Stimulated activated CD8-positive, alpha-beta memory T cell treated with anti-CD3 and anti-CD28 coated beads, Interleukin-4, amount 100 ng/mL, for 24 hours (primary cell): ENCODE measurements around the gene ASB4.
"Not testable (repeated sequence)": the region's sequence is repeated elsewhere in the genome, so short reads cannot be mapped to it uniquely, and the experiment has no call there.

Experiments used
- DNase-seq: peaks from one replicate; pipeline ENCODE4 v3.0.0-alpha.2; 2020; ENCODE audit warnings: low read depth

The ASB4 gene

GRCh38 chr7:95478272-95479037, 7.3 kb upstream of the ASB4 start:
- no peak for DNase-seq

GRCh38 chr7:95479992-95480624, 5.6 kb upstream of the ASB4 start:
- no peak for DNase-seq

DNA sequence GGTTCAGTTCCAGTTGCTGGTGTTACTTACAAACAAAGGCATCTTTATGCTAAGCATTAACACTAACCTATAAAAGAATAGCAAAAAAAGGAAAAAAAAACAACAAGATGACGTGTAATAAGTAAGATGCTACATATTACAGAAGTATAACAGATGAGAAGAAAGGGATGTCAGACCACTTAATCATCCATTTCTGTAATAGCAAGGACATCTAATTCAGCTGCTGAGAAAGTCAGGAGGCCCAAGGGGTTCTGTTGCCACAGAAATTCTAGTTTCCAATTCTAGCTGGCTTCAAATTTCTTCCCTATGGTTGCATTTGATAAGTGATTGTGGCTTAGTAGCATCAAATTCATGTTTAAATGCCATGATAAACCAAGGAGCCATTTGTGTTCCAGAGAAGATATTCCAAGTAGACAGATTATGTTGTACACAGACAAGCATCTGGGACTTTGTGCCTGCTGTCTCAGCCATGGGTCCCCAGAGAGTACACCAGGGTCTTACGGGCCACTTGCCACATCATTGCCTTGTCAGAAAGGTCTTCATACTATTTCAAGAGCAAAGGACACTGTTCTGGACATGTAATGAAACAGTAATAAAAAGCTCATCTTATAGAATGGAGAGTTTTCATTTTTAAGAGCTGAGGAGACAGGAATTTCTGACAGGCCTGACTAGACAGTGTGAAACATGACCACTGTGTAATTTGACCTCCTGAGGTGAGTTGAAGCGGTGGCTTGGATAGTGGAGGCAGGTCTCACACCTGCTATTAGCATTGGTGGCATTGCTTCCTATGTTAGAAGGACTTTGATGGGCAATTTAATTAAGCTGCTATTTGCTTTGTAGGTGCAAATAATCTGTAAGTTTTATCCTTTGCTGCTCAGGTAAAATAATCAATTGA, 4.2 kb upstream of the ASB4 start:
- DNase-seq, result no peak

GRCh38 chr7:95482424-95482823, 3.3 kb upstream of the ASB4 start:
- DNase-seq, result no peak

GRCh38 chr7:95490231-95490762, 4.6 kb downstream of the ASB4 start:
- DNase-seq, result no peak

- DNase-seq, result no peak
These were observed 5.5 kb downstream of the ASB4 start for GRCh38 chr7:95491201-95491600.

- DNase-seq, result no peak
These were observed 6.0 kb downstream of the ASB4 start for GRCh38 chr7:95491634-95492314.

DNA sequence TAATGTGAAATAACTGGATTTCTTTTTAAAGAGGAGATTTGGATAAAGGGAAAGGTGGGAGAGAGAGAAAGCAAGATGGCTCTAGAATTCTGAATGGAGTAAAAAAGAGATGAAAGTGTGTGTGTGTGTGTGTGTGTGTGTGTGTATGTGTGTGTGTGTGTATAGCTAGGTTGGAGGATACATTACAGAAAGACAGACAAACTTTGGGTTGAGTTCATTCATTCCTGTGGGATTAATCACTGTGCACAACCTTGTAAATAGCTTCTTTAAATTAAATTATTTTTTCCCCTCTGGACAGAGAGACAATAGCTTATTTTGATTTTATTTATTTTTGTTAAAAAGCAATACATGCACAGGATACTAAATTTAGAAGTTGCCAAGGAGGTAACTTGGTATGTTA, 7.5 kb downstream of the ASB4 start:
- no peak for DNase-seq

GRCh38 chr7:95493844-95494243, 8.1 kb downstream of the ASB4 start:
- no peak for DNase-seq

DNA sequence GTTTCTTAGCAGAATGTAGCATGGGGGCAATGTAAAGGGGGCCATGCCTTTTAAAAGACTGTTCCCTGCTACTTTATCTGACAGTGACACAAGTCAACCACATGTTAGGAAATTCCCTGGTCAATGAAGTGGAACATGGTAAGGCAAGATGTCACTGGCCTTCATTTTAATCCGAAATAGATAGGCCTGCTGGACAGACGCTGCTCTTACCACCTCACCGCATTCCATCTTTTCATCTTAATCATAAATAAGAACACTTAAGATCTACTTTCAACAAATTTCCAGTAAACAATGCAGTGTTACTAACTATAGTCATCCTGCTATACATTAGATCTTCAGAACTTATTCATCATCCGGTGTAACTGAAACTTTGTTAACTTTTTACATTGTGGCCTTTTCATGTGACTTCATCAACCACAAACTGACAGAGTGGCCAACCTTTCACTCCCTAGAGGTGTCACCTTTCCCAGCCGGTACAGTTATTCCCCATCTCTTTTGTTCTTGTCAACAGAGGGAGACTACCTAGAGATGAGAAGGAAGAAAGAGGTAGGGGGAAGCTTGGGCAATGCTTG, 15.6 kb downstream of the ASB4 start:
- no peak for DNase-seq

GRCh38 chr7:95502403-95502802, 16.7 kb downstream of the ASB4 start:
- no peak for DNase-seq

DNA sequence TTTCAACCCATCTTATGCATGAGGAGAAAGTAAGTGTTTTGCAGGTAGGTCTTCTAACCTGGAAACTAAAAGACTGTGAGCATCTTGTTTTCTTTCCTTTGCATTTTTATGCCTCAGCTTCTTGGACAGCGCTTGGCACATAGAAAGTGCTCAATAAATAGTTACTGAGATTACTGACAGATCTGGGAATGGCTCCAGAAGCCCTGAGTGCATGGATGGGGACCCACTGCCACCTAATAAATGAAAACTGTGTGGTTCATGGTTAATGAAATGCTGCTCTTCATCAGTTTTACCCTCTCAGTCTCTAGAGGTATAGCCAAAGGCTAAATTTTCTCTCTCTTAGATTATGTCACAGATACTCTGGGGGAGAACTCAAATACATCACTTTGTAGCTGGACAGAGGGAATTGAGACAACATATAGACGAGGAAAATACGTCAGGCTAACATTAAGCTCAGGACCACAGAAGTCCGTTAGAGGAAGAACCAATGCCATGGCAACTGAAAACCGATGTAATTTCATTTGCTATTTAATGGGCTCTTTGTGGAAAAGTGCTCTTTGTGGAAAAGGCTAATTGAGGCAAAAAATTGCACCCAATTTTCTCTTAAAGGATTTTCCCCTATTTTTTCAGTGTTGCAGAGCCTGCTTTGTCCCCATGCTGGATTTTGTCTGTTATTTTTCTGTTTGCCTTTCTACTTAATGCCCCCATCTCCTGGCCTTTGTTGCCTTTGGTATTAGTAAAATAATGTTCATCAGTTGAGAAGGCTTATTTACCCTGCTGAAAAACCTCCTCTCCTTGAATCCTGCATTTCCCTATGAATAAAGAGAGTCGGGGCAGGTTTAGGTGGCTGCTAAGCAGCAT, 17.8 kb downstream of the ASB4 start:
- DNase-seq, result no peak

DNA sequence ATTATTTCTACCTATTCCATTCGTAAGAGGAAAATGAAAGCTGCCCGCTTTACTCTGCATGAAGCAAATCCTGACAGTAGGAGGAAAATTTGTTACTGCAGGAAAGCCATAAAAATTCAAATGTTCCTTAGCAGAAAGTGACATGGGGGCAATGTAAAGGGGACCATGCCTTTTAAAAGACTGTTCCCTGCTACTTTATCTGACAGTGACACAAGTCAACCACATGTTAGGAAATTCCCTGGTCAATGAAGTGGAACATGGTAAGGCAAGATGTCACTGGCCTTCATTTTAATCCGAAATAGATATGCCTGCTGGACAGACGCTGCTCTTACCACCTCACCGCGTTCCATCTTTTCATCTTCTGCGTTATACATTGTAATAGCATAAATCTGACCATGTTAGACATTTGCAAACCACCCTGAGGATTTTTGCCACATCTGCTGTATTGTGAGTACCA, 18.4 kb downstream of the ASB4 start:
- DNase-seq, result not testable (repeated sequence)

DNA sequence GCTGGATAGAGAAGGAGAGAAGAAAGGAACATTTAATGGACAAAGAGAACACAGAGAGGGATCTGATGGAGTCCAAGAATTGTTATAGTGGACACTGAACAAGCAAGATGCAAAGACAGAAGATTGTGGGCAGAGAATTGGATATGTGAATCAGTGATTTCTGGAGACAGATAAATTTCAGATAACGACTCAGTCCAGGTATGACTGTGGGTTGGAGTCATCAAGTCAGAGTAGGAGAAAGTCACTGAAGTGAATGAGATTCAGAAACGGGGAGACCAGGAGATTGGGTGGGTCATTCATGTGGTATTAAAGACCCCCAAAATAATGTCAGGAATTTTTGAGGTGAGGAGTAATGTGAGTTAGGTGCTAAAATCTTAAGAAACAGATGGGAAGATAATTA, 23.0 kb downstream of the ASB4 start:
- DNase-seq, result no peak

- no peak for DNase-seq
These were observed 23.5 kb downstream of the ASB4 start for GRCh38 chr7:95509199-95509598.

GRCh38 chr7:95511716-95512260, 26.0 kb downstream of the ASB4 start:
- peak; percentile 21 for DNase-seq

GRCh38 chr7:95517458-95517857, 31.7 kb downstream of the ASB4 start:
- no peak for DNase-seq

GRCh38 chr7:95517870-95518269, 32.1 kb downstream of the ASB4 start:
- no peak for DNase-seq

- no peak for DNase-seq
These were observed 34.4 kb downstream of the ASB4 start for GRCh38 chr7:95520136-95520535.

DNA sequence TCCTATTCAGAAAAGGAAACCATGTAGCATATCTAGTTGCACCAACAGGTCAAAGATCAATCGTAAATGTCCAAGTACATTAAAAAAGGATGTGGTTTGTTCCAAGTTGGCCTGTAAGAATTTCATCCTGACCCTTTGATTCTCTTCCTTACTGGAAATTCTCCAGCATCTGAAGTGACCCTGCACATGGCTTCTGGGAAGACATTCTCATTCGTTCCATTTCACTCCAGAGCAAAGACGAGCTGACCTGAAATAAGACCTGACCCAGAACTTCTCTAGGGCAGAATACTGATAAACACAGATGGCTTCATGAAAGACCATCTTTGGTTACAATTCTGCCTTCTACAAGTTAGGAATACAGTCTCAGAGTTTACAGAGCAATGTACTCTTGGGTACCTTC, 39.8 kb downstream of the ASB4 start:
- DNase-seq, result no peak
